Stimulated activated CD4-positive, alpha-beta T cell treated with anti-CD3 and anti-CD28 coated beads, TNF-alpha, amount 100 ng/mL, for 4 hours (primary cell): Measurements from ENCODE around the gene ZBTB2.
"Not testable (repeated sequence)": the region's sequence is repeated elsewhere in the genome, so short reads cannot be mapped to it uniquely, and the experiment has no call there.

Experiments used
- DNase-seq, 3 experiments: peaks; one replicate each; pipeline ENCODE4 v3.0.0-alpha.2; 2020; ENCODE audit warnings: low read depth in 3 of 3

Gene ZBTB2

DNA sequence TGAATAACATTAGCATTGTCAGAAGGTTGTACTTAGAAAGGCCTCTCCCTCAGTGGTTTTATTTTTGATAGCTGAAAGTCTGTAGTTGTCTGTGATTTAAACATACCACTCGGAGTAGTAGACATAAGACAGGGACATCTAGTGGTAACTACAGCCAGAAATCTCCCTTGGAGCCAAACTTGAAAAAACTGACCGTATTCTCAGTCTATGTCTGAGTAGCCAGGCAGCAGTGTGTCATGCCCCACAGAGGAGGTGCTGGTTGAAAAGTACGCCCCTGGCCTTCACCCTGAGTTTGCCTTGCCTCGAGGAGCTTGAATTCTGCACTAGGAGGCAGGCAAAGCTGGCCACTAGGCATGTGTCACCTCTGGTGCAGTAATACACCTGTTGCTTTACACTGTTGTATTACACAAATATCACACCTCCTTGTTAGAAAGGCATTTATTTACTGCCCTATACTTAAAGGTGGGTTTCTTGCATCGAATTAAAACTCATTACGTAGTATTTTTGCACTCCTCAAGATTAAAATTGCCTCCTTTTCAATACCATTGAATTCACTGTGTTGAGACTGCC is 20.8 kb downstream of the ZBTB2 start:
- DNase-seq = no peak

DNA sequence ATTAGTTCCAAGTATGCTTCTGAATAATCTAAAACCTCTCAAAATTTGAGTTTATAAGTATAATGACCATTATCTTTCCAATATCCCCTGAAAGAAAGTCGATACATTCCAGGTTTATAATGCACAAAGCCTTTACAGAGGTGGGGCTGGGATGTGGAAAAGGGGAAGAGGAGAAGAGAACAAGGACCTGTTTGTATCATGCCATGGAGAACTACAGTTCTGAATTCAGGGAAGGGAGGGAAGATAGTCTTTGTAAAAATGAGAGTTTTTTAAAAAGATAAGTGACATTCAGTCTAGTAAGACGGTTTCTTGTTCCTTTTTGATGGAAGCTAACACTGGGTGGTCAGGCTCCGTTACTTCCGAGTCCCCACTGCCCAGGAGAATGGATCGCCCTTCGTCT is 26.1 kb downstream of the ZBTB2 start:
- DNase-seq = no peak

DNA sequence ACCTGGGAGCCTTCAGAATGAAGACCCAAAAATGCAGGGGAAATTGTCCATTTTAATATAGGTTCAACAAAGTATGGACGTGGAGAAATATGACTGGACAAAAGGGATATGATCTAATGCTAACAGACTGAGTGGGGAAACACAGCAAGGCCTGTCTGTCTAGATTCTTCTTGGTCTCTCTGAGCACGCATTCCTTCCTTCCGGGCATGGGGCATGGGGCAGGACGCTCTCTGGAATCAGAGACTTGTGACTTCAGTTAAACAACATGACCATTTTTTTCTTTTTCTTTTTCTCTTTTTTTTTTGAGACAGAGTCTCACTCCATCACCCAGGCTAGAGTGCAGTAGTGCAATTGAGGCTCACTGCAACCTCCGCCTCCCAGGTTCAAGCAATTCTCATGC is 31.9 kb downstream of the ZBTB2 start:
- no peak for DNase-seq

DNA sequence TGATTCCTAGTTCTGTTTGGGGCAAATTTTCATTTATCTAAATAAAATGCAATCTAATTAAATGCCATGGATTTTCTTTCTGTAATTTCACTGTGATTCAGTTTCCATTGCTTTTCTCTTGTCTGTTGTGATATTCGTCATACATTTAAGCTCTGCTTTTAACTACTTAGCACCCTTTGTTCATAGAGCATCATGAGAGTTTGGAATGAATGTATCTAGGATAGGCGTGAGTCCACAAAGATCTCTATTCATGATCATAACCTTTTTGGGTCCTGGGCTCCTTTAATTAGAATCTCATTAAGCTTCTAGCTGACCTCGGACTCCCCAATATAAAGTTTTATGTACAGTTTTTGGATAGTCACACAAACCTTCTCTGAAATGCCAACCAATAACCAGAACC is 32.9 kb downstream of the ZBTB2 start:
- DNase-seq = no peak

DNA sequence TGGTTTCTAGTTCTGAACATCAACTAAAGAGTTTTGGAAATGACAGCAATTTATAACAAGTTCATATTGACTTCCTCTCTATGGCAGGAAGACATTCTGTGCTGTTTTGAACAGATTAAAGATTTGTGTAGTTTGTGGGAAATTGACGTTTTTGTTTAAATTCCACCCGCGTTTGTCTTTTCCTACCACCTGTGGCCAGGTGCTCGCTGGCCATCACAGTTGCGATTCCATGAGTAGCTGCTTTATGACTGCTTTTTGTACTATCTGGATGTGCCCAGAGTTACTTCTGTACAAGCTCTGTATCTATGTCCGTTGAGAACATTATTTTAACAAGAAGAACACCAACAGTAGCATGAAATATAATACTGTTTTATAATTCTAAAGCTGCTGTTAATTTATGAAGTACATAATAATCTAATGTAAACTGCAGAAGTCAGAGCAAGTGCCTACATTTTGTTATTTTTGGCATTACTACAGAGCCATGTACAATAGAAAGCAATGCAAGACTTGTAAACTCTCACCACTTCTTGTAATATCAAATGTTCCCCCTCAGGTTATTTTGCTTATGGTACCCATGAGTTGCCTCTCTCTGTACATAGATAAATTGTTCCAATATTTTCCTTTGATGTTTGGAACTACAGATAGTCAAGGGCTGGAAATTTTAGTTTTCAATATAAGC is 33.5 kb downstream of the ZBTB2 start:
- DNase-seq = no peak

DNA sequence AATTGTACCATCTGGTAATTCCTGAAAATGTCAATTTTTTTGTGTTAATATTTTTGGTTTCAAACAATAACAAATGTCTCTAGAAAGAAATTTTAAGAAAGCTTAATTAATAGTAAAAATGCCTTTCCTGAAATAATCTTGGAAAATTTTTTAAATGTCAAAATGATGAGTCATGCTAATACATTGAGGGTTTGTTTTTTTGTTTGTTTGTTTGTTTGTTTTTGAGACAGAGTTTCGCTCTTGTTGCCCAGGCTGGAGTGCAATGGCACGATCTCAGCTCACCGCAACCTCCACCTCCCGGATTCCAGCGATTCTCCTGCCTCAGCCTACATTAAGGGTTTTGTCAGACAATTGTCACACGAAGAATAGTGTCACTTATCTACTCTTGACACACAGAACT is 34.4 kb downstream of the ZBTB2 start:
- not testable (repeated sequence) for DNase-seq

DNA sequence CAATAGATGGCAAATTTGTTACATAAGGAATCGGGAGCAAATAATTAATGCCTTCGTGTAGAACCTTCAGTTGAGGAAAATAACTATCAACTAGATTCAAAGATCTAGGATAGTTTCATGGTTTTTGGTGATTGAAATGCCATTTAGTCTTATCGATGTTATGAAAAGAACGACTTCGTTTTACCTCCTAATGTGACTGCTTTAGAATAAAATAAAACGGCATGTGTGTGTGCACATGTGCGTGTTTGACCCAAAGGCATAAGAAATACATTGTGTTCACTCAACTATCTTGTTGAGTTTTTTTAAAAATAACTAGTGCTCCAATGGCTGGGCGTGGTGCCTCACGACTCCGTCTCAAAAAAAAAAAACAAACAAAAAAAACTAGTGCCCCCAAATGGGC is 37.6 kb downstream of the ZBTB2 start:
- DNase-seq = no peak

DNA sequence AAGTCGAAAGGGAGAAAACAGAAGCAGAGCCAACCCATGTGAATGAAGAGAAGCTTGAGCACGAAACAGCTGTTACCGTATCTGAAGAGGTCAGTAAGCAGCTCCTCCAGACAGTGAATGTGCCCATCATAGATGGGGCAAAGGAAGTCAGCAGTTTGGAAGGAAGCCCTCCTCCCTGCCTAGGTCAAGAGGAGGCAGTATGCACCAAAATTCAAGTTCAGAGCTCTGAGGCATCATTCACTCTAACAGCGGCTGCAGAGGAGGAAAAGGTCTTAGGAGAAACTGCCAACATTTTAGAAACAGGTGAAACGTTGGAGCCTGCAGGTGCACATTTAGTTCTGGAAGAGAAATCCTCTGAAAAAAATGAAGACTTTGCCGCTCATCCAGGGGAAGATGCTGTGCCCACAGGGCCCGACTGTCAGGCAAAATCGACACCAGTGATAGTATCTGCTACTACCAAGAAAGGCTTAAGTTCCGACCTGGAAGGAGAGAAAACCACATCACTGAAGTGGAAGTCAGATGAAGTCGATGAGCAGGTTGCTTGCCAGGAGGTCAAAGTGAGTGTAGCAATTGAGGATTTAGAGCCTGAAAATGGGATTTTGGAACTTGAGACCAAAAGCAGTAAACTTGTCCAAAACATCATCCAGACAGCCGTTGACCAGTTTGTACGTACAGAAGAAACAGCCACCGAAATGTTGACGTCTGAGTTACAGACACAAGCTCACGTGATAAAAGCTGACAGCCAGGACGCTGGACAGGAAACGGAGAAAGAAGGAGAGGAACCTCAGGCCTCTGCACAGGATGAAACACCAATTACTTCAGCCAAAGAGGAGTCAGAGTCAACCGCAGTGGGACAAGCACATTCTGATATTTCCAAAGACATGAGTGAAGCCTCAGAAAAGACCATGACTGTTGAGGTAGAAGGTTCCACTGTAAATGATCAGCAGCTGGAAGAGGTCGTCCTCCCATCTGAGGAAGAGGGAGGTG is 38.7 kb downstream of the ZBTB2 start:
- no peak for DNase-seq

DNA sequence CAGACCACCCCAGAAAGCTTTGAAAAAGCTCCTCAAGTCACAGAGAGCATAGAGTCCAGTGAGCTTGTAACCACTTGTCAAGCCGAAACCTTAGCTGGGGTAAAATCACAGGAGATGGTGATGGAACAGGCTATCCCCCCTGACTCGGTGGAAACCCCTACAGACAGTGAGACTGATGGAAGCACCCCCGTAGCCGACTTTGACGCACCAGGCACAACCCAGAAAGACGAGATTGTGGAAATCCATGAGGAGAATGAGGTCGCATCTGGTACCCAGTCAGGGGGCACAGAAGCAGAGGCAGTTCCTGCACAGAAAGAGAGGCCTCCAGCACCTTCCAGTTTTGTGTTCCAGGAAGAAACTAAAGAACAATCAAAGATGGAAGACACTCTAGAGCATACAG is 39.6 kb downstream of the ZBTB2 start:
- DNase-seq = no peak

DNA sequence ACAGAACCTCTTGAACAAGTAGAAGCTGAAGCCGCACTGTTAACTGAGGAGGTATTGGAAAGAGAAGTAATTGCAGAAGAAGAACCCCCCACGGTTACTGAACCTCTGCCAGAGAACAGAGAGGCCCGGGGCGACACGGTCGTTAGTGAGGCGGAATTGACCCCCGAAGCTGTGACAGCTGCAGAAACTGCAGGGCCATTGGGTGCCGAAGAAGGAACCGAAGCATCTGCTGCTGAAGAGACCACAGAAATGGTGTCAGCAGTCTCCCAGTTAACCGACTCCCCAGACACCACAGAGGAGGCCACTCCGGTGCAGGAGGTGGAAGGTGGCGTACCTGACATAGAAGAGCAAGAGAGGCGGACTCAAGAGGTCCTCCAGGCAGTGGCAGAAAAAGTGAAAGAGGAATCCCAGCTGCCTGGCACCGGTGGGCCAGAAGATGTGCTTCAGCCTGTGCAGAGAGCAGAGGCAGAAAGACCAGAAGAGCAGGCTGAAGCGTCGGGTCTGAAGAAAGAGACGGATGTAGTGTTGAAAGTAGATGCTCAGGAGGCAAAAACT is 40.1 kb downstream of the ZBTB2 start:
- no peak for DNase-seq

DNA sequence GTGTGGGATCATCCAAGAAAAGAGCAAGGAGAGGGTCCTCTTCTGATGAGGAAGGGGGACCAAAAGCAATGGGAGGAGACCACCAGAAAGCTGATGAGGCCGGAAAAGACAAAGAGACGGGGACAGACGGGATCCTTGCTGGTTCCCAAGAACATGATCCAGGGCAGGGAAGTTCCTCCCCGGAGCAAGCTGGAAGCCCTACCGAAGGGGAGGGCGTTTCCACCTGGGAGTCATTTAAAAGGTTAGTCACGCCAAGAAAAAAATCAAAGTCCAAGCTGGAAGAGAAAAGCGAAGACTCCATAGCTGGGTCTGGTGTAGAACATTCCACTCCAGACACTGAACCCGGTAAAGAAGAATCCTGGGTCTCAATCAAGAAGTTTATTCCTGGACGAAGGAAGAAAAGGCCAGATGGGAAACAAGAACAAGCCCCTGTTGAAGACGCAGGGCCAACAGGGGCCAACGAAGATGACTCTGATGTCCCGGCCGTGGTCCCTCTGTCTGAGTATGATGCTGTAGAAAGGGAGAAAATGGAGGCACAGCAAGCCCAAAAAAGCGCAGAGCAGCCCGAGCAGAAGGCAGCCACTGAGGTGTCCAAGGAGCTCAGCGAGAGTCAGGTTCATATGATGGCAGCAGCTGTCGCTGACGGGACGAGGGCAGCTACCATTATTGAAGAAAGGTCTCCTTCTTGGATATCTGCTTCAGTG is 40.8 kb downstream of the ZBTB2 start:
- DNase-seq = no peak

DNA sequence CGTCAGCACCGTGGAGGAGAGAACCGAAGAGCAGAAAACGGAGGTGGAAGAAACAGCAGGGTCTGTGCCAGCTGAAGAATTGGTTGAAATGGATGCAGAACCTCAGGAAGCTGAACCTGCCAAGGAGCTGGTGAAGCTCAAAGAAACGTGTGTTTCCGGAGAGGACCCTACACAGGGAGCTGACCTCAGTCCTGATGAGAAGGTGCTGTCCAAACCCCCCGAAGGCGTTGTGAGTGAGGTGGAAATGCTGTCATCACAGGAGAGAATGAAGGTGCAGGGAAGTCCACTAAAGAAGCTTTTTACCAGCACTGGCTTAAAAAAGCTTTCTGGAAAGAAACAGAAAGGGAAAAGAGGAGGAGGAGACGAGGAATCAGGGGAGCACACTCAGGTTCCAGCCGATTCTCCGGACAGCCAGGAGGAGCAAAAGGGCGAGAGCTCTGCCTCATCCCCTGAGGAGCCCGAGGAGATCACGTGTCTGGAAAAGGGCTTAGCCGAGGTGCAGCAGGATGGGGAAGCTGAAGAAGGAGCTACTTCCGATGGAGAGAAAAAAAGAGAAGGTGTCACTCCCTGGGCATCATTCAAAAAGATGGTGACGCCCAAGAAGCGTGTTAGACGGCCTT is 41.6 kb downstream of the ZBTB2 start:
- DNase-seq = no peak

DNA sequence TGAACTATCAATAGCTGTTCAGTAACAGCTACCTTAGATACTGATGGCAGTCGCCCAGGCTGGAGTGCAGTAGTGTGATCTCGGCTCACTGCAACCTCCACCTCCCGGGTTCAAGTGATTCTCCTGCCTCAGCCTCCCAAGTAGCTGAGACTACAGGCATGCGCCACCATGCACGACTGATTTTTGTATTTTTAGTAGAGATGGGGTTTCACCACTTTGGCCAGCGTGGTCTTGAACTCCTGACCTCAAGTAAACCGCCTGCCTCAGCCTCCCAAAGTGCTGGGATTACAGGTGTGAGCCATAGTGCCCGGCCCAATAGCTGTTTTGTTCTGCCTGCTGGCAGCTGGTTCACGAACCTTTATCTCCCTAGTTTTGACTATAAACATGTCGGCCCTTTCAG is 48.6 kb downstream of the ZBTB2 start:
- not testable (repeated sequence) for DNase-seq

DNA sequence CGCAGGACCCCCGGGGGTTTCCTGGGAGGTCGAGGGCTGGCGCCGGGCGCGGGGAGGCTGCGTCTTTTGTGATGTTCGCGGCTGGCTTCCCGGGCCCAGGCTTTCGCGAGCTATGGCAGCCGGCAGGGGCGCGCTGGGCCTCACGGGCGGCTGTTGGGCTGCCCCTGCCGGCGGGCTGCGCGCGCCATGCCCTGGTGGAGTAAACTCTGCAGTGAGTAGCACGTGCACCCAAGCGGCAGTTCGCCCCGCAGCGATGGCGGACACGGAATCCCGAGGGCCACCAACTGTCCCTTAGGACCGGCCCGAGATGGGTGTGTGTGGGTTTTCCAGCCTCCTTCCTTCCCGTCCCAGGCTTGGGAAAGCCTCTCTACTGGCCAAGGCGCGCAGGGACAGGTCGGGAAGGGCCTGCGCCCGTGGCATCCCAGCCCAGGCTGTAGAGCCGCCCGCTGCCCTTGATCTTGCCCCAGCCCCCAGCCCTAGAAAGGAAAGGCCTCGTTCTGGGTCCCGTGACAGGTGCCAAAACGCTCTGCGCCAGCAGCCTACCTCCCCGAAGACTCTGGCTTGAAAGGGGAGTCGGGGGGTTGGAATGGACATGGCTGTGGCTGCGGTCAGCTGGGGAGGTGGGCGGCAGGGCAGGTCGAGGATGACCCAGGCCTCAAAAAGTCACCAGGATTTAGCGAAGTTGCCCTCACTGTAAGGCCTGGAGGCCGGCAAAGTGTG is 49.7 kb downstream of the ZBTB2 start:
- DNase-seq = no peak

DNA sequence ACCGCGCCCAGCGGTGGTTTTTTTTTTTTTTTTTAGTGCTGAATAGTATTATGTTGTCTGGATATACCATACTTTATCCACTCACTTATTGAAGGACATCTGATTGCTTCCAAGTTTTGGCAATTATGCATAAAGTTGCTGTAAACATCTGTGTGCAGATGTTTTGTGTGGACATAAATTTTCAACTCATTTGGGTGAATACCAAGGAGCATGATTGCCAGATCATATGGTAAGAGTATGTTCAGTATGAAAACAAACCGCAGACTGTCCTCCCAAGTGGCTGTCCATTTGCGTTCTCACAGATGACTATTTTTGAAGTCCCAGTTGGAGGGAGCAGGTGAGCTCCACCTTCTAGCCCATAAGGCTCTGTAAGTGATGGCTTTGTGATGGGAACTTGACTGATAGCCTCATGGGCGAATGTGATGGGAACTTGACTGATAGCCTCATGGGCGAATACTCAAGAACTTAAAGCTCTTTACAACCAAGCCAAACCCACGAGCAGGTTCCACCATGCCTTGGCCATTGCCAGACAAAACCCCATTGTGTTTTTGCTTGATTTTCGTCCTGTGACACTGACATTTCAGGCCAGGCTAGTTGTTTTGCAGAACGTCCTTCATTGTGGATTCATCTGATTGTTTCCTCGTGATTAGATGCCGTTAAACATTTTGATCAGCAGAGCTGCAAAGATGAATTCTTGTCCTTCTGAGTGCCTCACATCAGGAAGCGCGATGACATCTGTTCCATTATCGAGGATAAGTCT is 51.0 kb downstream of the ZBTB2 start:
- no peak for DNase-seq

DNA sequence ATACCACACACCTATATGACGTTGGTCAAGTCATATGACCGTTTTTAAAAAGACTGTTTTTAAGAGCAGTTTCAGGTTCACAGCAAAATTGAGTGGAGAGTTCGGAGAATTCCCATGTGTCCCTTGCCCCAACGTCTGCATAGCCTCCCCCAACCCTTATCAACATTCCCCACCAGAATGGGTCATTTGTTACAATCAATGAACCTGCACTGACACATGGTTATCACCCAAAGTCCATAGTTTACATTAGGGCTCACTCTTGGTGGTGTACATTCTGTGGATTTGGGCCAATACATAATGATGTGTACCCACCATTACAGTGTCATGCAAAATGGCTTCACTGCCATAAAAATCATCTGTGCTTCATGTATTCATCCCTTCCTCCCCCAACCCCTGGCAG is 52.0 kb downstream of the ZBTB2 start:
- DNase-seq = no peak

DNA sequence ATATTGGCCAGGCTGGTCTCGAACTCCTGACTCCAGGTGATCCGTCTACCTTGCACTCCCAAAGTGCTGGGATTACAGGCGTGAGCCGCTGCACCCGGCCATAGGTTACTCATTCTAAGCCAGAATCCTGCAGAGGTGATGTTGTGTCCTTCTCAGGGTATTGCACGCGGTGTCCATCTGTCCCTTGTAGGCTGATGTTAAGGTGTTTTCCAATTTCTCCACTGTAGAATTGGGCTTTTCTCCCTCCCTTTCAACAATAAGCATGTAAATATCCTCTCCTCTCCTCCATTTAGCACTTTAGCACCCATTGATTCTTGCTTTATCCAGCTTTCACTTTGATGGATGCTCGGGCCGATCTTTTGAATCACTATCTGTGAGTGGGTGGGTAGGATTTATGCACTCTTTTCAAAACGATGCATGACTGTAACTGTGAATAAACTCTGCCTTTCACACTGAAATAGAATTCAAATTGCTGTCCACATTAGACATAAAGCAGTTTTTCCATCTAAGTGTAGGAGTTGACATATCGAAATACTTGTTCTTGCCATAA is 52.6 kb downstream of the ZBTB2 start:
- DNase-seq = no peak

DNA sequence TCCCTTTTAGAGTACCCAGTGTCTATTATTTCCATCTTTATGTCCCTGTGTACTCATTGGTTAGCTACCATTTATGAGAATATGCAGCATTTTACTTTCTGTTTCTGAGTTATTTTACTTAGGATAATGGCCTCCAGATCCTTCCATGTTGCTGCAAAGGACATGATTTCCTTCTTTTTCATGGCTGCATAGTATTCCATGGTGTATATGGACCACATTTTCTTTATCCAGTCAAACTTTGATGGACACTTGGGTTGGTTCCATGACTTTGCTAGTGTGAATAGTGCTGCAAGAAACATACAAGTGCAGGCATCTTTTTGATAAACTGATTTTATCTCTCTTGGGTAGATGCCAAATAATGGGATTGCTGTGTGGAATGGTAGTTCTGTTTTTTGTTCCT is 55.4 kb downstream of the ZBTB2 start:
- DNase-seq = no peak

DNA sequence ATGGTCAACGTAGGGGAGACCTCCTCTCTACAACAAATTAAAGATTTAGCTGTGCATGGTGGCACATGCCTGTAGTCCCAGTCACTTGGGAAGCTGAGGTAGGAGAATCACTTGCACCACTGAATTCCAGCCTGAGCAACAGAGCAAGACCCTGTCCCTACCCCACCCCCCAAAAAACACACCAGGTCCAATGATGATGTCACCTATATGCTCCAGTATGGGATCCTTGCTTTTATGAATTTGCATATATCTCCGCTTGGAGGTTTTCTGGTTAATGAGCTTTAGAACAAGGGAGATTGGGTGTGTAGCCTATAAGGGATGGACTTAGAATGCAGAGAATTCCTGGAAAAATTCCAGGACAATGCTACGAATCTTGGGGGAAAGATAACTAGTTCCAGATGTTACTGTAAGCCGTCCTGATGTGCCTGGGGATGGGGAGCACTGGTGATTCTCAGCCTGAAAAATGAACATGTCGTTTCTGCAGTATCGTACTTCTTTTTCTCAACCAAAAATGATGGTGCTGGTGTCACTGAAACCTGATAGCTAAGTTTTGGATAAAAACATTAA is 61.1 kb downstream of the ZBTB2 start:
- DNase-seq = no peak
